UCSD-AML1 (cell line): Measurements from ENCODE around the gene ASB18.
A peak's percentile ranks its signal among the peaks of the same experiment; 100 is the strongest.

ENCODE experiments used
- DNase-seq: peaks from one replicate; lab custom pipeline; 2025; ENCODE audit not compliant: unreplicated experiment; lab: John Stamatoyannopoulos, UW

ASB18 gene

GRCh38 chr2:236209535-236209934 is 54.7 kb downstream of the ASB18 start:
- DNase-seq, result no peak

- DNase-seq, result no peak
These were observed 55.9 kb downstream of the ASB18 start for GRCh38 chr2:236208019-236208926.

- no peak for DNase-seq
These were observed 56.7 kb downstream of the ASB18 start for GRCh38 chr2:236207472-236207871.

- DNase-seq, result no peak
These were observed 58.1 kb downstream of the ASB18 start for GRCh38 chr2:236205867-236206645.

- DNase-seq, result no peak
These were observed 59.3 kb downstream of the ASB18 start for GRCh38 chr2:236204953-236205352.

- DNase-seq, result no peak
These were observed 63.8 kb downstream of the ASB18 start for GRCh38 chr2:236200378-236200777.

- no peak for DNase-seq
These were observed 67.8 kb downstream of the ASB18 start for GRCh38 chr2:236196366-236196765.

- DNase-seq, result no peak
These were observed 68.5 kb downstream of the ASB18 start for GRCh38 chr2:236195726-236196125.

GRCh38 chr2:236194786-236195185 is 69.4 kb downstream of the ASB18 start:
- DNase-seq, result no peak

GRCh38 chr2:236193026-236193425 is 71.2 kb downstream of the ASB18 start:
- no peak for DNase-seq

GRCh38 chr2:236190674-236191073 is 73.5 kb downstream of the ASB18 start:
- no peak for DNase-seq

- no peak for DNase-seq
These were observed 79.5 kb downstream of the ASB18 start for GRCh38 chr2:236184701-236185100.

GRCh38 chr2:236180831-236181453 is 83.3 kb downstream of the ASB18 start:
- peak; percentile 36 for DNase-seq

GRCh38 chr2:236180076-236180816 is 84.0 kb downstream of the ASB18 start:
- DNase-seq, result no peak

GRCh38 chr2:236179236-236180075 is 84.8 kb downstream of the ASB18 start:
- no peak for DNase-seq

- DNase-seq, result no peak
These were observed 85.3 kb downstream of the ASB18 start for GRCh38 chr2:236178890-236179235.

- DNase-seq, result peak; percentile 38
These were observed 86.0 kb downstream of the ASB18 start for GRCh38 chr2:236177967-236178889.

GRCh38 chr2:236177604-236177966 is 86.6 kb downstream of the ASB18 start:
- no peak for DNase-seq

- no peak for DNase-seq
These were observed 87.3 kb downstream of the ASB18 start for GRCh38 chr2:236176951-236177350.
